ENCODE measurements around the gene SOS2. TPM values are rescaled to one million over a fixed set of nuclear protein-coding genes. Genes with fewer than 3 reads are reported as not detected.

SOS2 gene
- polyA plus RNA-seq, 3 donors = 9.3 to 24.3 (median 12.0) TPM

DNA sequence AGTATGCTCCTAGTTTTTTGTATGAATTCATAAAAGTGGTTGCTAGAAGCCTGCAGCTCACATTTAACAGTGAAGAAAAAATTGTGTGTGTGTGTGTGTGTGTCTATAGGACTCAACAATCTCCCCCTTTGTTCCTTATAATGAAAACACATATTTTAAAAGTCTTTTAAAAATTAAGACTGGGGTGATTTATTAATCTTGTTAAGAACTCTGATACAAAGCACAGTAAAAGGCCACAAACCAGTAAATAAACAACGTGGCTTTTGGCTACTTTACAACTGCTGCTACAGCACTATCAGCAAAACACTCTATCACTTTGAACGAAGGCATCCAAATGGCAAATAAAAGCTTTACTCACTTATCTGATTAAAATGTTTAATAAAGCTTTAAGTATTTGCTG, 114.4 kb downstream of the SOS2 start:
- H3K4me1 ChIP-seq (ENCODE audit: control insufficient read depth in 1 of 2, insufficient read depth in 2 of 2, low read length in 2 of 2) = peaks cover 12 to 15% of the 10 kb centered on the region in 2 donors
- Mint-ChIP-seq H3K9me3 (no peaks in the 10 kb centered on the region), H3K4me1 (peaks cover 6% of the 10 kb centered on the region), H3K27me3 (ENCODE audit: low read depth in 3 of 3) (no peaks in the 10 kb centered on the region), H3K36me3 (peaks cover 46 to 60% of the 10 kb centered on the region in 2 donors), H3K27ac (peak overlapping the region; percentile 94 to 99 (median 97)), H3K4me3 (peak overlapping the region; percentile 89 to 95)
- H3K4me3 ChIP-seq (replicated peaks in 1 of 3; ENCODE audit: low read depth in 2 of 3, low read length in 3 of 3) = peak overlapping the region; percentile 75 to 84 (median 82)
- H3K27me3 ChIP-seq (ENCODE audit: control insufficient read depth in 2 of 2, insufficient read depth in 2 of 2, low read length in 2 of 2) = no peaks in the 10 kb centered on the region
- H2AFZ ChIP-seq (ENCODE audit: insufficient read depth, low read depth, low read length, poor library complexity, severe bottlenecking) = peak overlapping the region; percentile 91
- H3K4me2 ChIP-seq (replicated peaks; ENCODE audit: extremely low read depth, low read length, poor library complexity, severe bottlenecking) = peak overlapping the region; percentile 89
- peaks cover 18% of the 10 kb centered on the region for H3K79me2 ChIP-seq (ENCODE audit: insufficient read depth, low read length)
- peak overlapping the region; percentile 87 for H3K9ac ChIP-seq (ENCODE audit: insufficient read depth, low read length, poor library complexity, severe bottlenecking)
- peaks cover 32 to 67% of the 10 kb centered on the region in 2 donors for H3K36me3 ChIP-seq (replicated peaks in 1 of 2; ENCODE audit: control insufficient read depth in 1 of 2, insufficient read depth in 2 of 2, low read length in 2 of 2)
- H4K20me1 ChIP-seq (ENCODE audit: insufficient read depth, low read length) = no peaks in the 10 kb centered on the region
- TF ChIP-seq CTCF (IDR thresholded peaks at IDR 0.05) = no peak
- no peak for DNase-seq
- WGBS (ENCODE audit: insufficient coverage) = no CpG with 5 or more reads among the region's 2 CpGs
- H3K9me3 ChIP-seq (replicated peaks in 1 of 2; ENCODE audit: control insufficient read depth in 1 of 2, insufficient read depth in 1 of 2, low read length in 2 of 2) = no peaks in the 10 kb centered on the region
- intact Hi-C loops (cut with micrococcal nuclease) = loop anchor here in 1 of 2 donors (5.0 kb wide), 1 partner anchor 255 kb away; no protein-coding TSS in a partner anchor
- H3K27ac ChIP-seq (ENCODE audit: low read depth in 1 of 2, low read length in 2 of 2) = peak overlapping the region; percentile 80 to 96

- H3K36me3 ChIP-seq (replicated peaks in 1 of 2; ENCODE audit: control insufficient read depth in 1 of 2, insufficient read depth in 2 of 2, low read length in 2 of 2) = peaks cover 37 to 67% of the 10 kb centered on the region in 2 donors
- H3K9ac ChIP-seq (ENCODE audit: insufficient read depth, low read length, poor library complexity, severe bottlenecking) = peak within 1 kb of the TSS; percentile 87
- H3K27me3 ChIP-seq (ENCODE audit: control insufficient read depth in 2 of 2, insufficient read depth in 2 of 2, low read length in 2 of 2) = no peaks in the 10 kb centered on the region
- H3K4me1 Mint-ChIP-seq = peaks cover 6% of the 10 kb centered on the region
- H3K4me2 ChIP-seq (replicated peaks; ENCODE audit: extremely low read depth, low read length, poor library complexity, severe bottlenecking) = peak within 1 kb of the TSS; percentile 89
- intact Hi-C loops (cut with micrococcal nuclease) = loop anchor here in 1 of 2 donors (5.0 kb wide), 1 partner anchor 254 kb away; no protein-coding TSS in a partner anchor
- H3K27me3 Mint-ChIP-seq (ENCODE audit: low read depth in 3 of 3) = no peaks in the 10 kb centered on the region
- DNase-seq = peak; percentile 88 to 90 (median 89)
- peak within 1 kb of the TSS; percentile 91 for H2AFZ ChIP-seq (ENCODE audit: insufficient read depth, low read depth, low read length, poor library complexity, severe bottlenecking)
- peak within 1 kb of the TSS; percentile 94 to 99 (median 97) for H3K27ac Mint-ChIP-seq
- peaks cover 44 to 60% of the 10 kb centered on the region in 2 donors for H3K36me3 Mint-ChIP-seq
- H3K4me3 ChIP-seq (replicated peaks in 1 of 3; ENCODE audit: low read depth in 2 of 3, low read length in 3 of 3) = peak within 1 kb of the TSS; percentile 75 to 84 (median 82)
- H3K9me3 Mint-ChIP-seq = no peaks in the 10 kb centered on the region
- H3K9me3 ChIP-seq (replicated peaks in 1 of 2; ENCODE audit: control insufficient read depth in 1 of 2, insufficient read depth in 1 of 2, low read length in 2 of 2) = no peaks in the 10 kb centered on the region
- under 1% methylated on average over 60 of the region's 63 CpGs for WGBS (ENCODE audit: insufficient coverage)
- H4K20me1 ChIP-seq (ENCODE audit: insufficient read depth, low read length) = no peaks in the 10 kb centered on the region
- H3K4me1 ChIP-seq (ENCODE audit: control insufficient read depth in 1 of 2, insufficient read depth in 2 of 2, low read length in 2 of 2) = peaks cover 12 to 15% of the 10 kb centered on the region in 2 donors
- H3K4me3 Mint-ChIP-seq = peak within 1 kb of the TSS; percentile 89 to 95
- peaks cover 18% of the 10 kb centered on the region for H3K79me2 ChIP-seq (ENCODE audit: insufficient read depth, low read length)
- peak within 1 kb of the TSS; percentile 80 to 96 for H3K27ac ChIP-seq (ENCODE audit: low read depth in 1 of 2, low read length in 2 of 2)
- no peak for TF ChIP-seq CTCF (IDR thresholded peaks at IDR 0.05)
Measured at GRCh38 chr14:50116181-50116956, 115.0 kb downstream of the SOS2 start, which contains the start of gene VCPKMT. VCPKMT (minus strand) TSS chr14:50116572; CDS start chr14:50116552, 20 bp downstream.

All from CD14-positive monocyte (primary cell).